Testis (tissue), 3 donors: ENCODE data around the gene PEPD. TPM values are rescaled to one million over a fixed set of nuclear protein-coding genes. Genes with fewer than 3 reads are reported as not detected.

Experiments
- DNase-seq: peaks from one replicate; pipeline ENCODE4 v3.0.0-alpha.2; 2019
- H3K27ac ChIP-seq, 2 donors: fragments of 200-600 bp; sonication (generic); one replicate each; pipeline ENCODE4 v1.5.1; 2019
- H3K27me3 ChIP-seq: fragments of 200-600 bp; sonication (generic); one replicate; pipeline ENCODE4 v1.5.1; 2019
- H3K36me3 ChIP-seq: fragments of 200-600 bp; sonication (generic); one replicate; pipeline ENCODE4 v1.5.1; 2017; ENCODE audit warnings: low read depth; ENCODE audit errors: missing control alignments
- H3K4me1 ChIP-seq: fragments of 200-600 bp; sonication (generic); one replicate; pipeline ENCODE4 v1.5.1; 2019
- H3K4me3 ChIP-seq, 2 donors: fragments of 200-600 bp; sonication (generic); one replicate each; pipeline ENCODE4 v1.5.1; 2017 to 2019
- H3K9me3 ChIP-seq: fragments of 200-600 bp; sonication (generic); one replicate; pipeline ENCODE4 v1.5.1; 2017
- POLR2A ChIP-seq: fragments of 450-650 bp; IDR thresholded peaks from one replicate; pipeline ENCODE4 v1.6.1; 2017; ENCODE audit warnings: antibody characterized with exemption, mild to moderate bottlenecking, moderate library complexity
- WGBS, 2 donors: methylation state at CpG; one replicate each; pipeline ENCODE4 v1.1.5; 2018; 5-methylcytosine and 5-hydroxymethylcytosine counted together
- intact Hi-C: fragments of 100-400 bp; cut with DNase I; formaldehyde crosslinking; loops from one replicate; pipeline ENCODE4 v1.15.1; 2023; ENCODE audit warnings: low total_unique reads
- polyA plus RNA-seq: library from polyadenylated mRNA; stranded (reverse); fragments of 350-450 nt; fragmentation: Illumina TruSeq; extraction: RNeasy Lipid Tissue Mini Kit (QIAGEN cat#74804); gene quantifications from one replicate; pipeline ENCODE4 v1.2.3, GENCODE V29; 2014; ENCODE audit warnings: low read depth, low replicate concordance; ENCODE audit not compliant: insufficient read depth
- total RNA-seq, 2 donors: library from RNA; depleted of rRNA; stranded (reverse); fragments of >200 nt; gene quantifications; one replicate each; pipeline ENCODE4 v1.2.3, GENCODE V29; 2016
- TF ChIP-seq, protein P1 (sequence below), 3 experiments: fragments of 450-650 bp in 2 of 3; fragments of 200-600 bp in 1 of 3; sonication (generic) in 1 of 3; IDR thresholded peaks; one replicate each; pipeline ENCODE4 v1.5.1; 2016 to 2019; ENCODE audit warnings: antibody characterized with exemption in 3 of 3, mild to moderate bottlenecking in 2 of 3, moderate library complexity in 1 of 3

PEPD gene
- total and polyA plus RNA-seq, 3 donors from 2014 or later = 51.1 to 87.9 (median 58.0) TPM

DNA sequence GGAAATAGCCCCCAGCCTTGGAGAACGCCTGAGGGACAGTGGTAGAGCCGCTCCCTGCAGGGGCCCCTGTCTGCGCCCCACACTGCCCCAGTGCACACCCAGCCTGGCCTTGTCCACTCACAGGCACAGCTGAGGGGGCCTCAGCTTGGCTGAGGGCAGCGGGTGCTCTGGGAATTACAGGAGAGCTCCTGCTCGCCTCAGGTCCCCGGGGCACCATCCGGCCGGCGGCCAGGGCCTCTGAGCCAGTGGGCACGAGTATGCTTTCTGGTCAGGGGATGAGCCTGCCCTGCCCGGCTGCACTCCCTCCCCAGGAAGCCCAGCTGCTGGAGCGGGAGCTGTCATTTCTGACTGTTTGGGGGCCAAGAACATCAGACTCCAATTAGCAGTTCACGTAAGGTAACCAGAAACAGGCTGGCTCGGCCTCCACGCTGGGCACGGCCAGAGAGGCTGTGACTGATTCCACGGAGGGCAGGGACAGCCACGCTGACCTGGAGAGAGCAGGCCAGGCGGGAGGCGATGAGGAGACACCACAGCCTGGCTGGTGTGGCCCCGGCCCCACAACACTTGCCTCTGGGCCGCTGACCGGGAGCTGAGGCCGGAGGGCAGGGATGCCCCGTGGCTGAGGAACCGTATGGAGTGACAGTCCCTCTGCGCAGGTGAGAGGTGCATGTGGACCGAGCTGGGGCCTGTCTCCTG lies 132.7 kb downstream of the PEPD start:
- H3K27ac ChIP-seq = no peak overlapping the region
- no peak overlapping the region for H3K4me3 ChIP-seq
- intact Hi-C loops = no loop called here
- H3K36me3 ChIP-seq = no peaks in the 10 kb centered on the region
- no peaks in the 10 kb centered on the region for H3K9me3 ChIP-seq
- WGBS, 2 donors = 83 to 97% methylated on average over 14 to 28 of the region's 28 CpGs
- DNase-seq = no peak
- H3K27me3 ChIP-seq = no peaks in the 10 kb centered on the region
- peaks cover 37% of the 10 kb centered on the region for H3K4me1 ChIP-seq
- TF ChIP-seq POLR2A = no peak

- intact Hi-C loops = no loop called here
- H3K36me3 ChIP-seq = no peaks in the 10 kb centered on the region
- no peak overlapping the region for H3K4me3 ChIP-seq
- no peaks in the 10 kb centered on the region for H3K9me3 ChIP-seq
- 88 to 90% methylated on average over 7 to 13 of the region's 13 CpGs for WGBS, 2 donors
- H3K4me1 ChIP-seq = peaks cover 37% of the 10 kb centered on the region
- TF ChIP-seq, protein P1, sequence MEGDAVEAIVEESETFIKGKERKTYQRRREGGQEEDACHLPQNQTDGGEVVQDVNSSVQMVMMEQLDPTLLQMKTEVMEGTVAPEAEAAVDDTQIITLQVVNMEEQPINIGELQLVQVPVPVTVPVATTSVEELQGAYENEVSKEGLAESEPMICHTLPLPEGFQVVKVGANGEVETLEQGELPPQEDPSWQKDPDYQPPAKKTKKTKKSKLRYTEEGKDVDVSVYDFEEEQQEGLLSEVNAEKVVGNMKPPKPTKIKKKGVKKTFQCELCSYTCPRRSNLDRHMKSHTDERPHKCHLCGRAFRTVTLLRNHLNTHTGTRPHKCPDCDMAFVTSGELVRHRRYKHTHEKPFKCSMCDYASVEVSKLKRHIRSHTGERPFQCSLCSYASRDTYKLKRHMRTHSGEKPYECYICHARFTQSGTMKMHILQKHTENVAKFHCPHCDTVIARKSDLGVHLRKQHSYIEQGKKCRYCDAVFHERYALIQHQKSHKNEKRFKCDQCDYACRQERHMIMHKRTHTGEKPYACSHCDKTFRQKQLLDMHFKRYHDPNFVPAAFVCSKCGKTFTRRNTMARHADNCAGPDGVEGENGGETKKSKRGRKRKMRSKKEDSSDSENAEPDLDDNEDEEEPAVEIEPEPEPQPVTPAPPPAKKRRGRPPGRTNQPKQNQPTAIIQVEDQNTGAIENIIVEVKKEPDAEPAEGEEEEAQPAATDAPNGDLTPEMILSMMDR (IDR thresholded peaks at IDR 0.05) = no peak
- no peak for TF ChIP-seq POLR2A
- no peaks in the 10 kb centered on the region for H3K27me3 ChIP-seq
- H3K27ac ChIP-seq = no peak overlapping the region
- DNase-seq = no peak
These were observed 133.3 kb downstream of the PEPD start for GRCh38 chr19:33388231-33388724.

DNA sequence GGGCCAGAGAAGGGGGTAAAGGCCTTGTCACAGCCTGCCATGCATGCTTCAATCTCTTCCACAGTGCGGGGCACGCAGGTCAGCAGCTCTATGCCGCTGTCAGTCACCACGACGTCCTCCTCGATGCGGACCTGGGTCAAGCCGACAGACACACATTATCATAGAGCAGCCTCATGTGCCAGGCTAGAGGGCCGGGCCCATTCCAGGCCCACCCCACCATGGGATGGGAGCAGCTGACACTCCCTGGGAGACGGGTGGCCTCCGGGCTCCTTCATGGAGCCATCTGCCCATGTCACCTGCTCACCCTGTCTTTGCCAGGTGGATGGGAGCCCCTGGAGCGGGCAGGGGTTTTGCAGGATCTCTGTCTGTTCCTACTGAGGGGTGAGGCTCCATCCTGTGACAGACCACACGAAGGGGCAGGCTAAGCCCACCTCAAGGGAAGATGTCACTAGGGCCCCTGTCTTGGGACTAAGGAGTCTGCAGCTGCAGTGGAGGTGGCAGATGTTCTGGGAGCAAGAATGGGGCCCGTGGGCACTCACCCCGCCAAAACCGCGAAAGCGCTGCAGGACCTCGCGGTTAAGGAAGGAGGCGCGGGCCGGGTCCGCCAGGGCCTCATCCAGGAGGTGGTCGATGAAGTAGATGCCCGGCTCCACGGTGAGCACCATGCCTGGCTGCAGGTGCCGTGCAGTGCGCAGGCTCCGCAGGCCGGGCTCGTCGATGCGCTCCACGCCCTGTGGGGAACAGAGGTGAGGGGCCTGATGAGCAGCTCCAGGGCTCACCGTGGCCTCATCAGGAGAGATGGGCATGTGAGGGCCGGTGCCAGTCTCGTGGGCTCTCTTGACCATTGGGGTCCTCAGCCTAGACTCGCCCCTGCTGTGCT lies 134.0 kb downstream of the PEPD start:
- Histone ChIP-seq H3K27ac (no peak overlapping the region), H3K36me3 (no peaks in the 10 kb centered on the region), H3K4me3 (no peak overlapping the region), H3K4me1 (peaks cover 34% of the 10 kb centered on the region), H3K9me3 (no peaks in the 10 kb centered on the region), H3K27me3 (no peaks in the 10 kb centered on the region)
- intact Hi-C loops = no loop called here
- no peak for DNase-seq
- TF ChIP-seq POLR2A = no peak
- TF ChIP-seq, protein P1 (IDR thresholded peaks at IDR 0.05) = no peak
- WGBS, 2 donors = 97 to 99% methylated on average over 28 to 39 of the region's 39 CpGs

GRCh38 chr19:33386361-33386858 lies 135.2 kb downstream of the PEPD start:
- TF ChIP-seq POLR2A = no peak
- TF ChIP-seq, protein P1 (IDR thresholded peaks at IDR 0.05) = no peak
- Histone ChIP-seq H3K36me3 (no peaks in the 10 kb centered on the region), H3K9me3 (no peaks in the 10 kb centered on the region), H3K4me1 (peaks cover 24% of the 10 kb centered on the region), H3K27ac (no peak overlapping the region), H3K4me3 (no peak overlapping the region), H3K27me3 (no peaks in the 10 kb centered on the region)
- WGBS, 2 donors = 79 to 89% methylated on average over 14 to 15 of the region's 15 CpGs
- DNase-seq = no peak
- intact Hi-C loops = no loop called here

GRCh38 chr19:33385956-33386355 lies 135.6 kb downstream of the PEPD start:
- TF ChIP-seq POLR2A = no peak
- TF ChIP-seq, protein P1 (IDR thresholded peaks at IDR 0.05) = no peak

More at GRCh38 chr19:33385956-33386355, 135.6 kb downstream of the PEPD start:
- peak; percentile 54 for DNase-seq
- H3K4me3 ChIP-seq = no peak overlapping the region
- H3K9me3 ChIP-seq = no peaks in the 10 kb centered on the region
- peaks cover 24% of the 10 kb centered on the region for H3K4me1 ChIP-seq
- H3K27ac ChIP-seq = no peak overlapping the region
- no peaks in the 10 kb centered on the region for H3K36me3 ChIP-seq
- intact Hi-C loops = no loop called here
- WGBS, 2 donors = 28 to 37% methylated on average over 6 of the region's 6 CpGs
- H3K27me3 ChIP-seq = no peaks in the 10 kb centered on the region
